Suprapubic skin (tissue), 4 donors: Measurements from ENCODE around the gene NQO1. TPM values are rescaled to one million over a fixed set of nuclear protein-coding genes. Genes with fewer than 3 reads are reported as not detected.

ENCODE experiments used
- DNase-seq, 2 donors: peaks; one replicate each; pipeline ENCODE4 v3.0.0-alpha.2; 2019; ENCODE audit warnings: low spot score in 2 of 2
- H3K27ac ChIP-seq: fragments of 200-600 bp; sonication (generic); one replicate; pipeline ENCODE4 v1.5.1; 2019
- H3K27me3 ChIP-seq: fragments of 200-600 bp; sonication (generic); one replicate; pipeline ENCODE4 v1.5.1; 2019
- H3K36me3 ChIP-seq: fragments of 200-600 bp; sonication (generic); one replicate; pipeline ENCODE4 v1.5.1; 2019
- H3K4me1 ChIP-seq: fragments of 200-600 bp; sonication (generic); one replicate; pipeline ENCODE4 v1.5.1; 2019
- H3K4me3 ChIP-seq: fragments of 200-600 bp; sonication (generic); one replicate; pipeline ENCODE4 v1.5.1; 2019; ENCODE audit warnings: mild to moderate bottlenecking
- H3K9me3 ChIP-seq: fragments of 200-600 bp; sonication (generic); one replicate; pipeline ENCODE4 v1.5.1; 2019
- CTCF ChIP-seq, 2 donors: fragments of 200-600 bp in 1 of 2; fragments of 450-650 bp in 1 of 2; sonication (generic) in 1 of 2; IDR thresholded peaks; one replicate each; pipeline ENCODE4 v1.5.1; 2016 to 2019; ENCODE audit warnings: antibody characterized with exemption in 2 of 2, mild to moderate bottlenecking in 1 of 2, moderate library complexity in 1 of 2
- EP300 ChIP-seq: sonication (generic); formaldehyde crosslinking; IDR thresholded peaks from one replicate; pipeline ENCODE4 v1.6.1; 2017; ENCODE audit warnings: antibody characterized with exemption
- POLR2A ChIP-seq, 2 donors: fragments of 450-650 bp; IDR thresholded peaks; one replicate each; pipeline ENCODE4 v1.6.1; 2017; ENCODE audit warnings: antibody characterized with exemption in 2 of 2, mild to moderate bottlenecking in 2 of 2, moderate library complexity in 2 of 2
- POLR2AphosphoS5 ChIP-seq, 3 donors: sonication (generic); formaldehyde crosslinking; IDR thresholded peaks; one replicate each; pipeline ENCODE4 v1.6.1; 2017; ENCODE audit warnings: antibody characterized with exemption in 3 of 3
- WGBS: methylation state at CpG from one replicate; pipeline ENCODE4 v1.1.5; 2018; 5-methylcytosine and 5-hydroxymethylcytosine counted together
- total RNA-seq, 4 donors: library from RNA; depleted of rRNA; stranded (reverse); fragments of >200 nt; gene quantifications; one replicate each; pipeline ENCODE4 v1.1.0, GENCODE V29; 2016

The NQO1 gene
- total RNA-seq, 4 donors from 2014 or later: 10.2 to 34.6 (median 21.4) TPM

- H3K4me1 ChIP-seq: no peaks in the 10 kb centered on the region
- peak in 1 of 2 donors; percentile 11 for DNase-seq
- TF ChIP-seq POLR2AphosphoS5 (IDR thresholded peaks at IDR 0.05) (no peak), POLR2A (IDR thresholded peaks at IDR 0.05) (no peak), CTCF (IDR thresholded peaks at IDR 0.05) (no peak), EP300 (no peak)
- peaks cover 16% of the 10 kb centered on the region for H3K36me3 ChIP-seq
- 89% methylated on average over 10 of the region's 10 CpGs for WGBS
- H3K27me3 ChIP-seq: no peaks in the 10 kb centered on the region
- H3K9me3 ChIP-seq: no peaks in the 10 kb centered on the region
- no peak overlapping the region for H3K27ac ChIP-seq
- no peak overlapping the region for H3K4me3 ChIP-seq
These were observed 8.1 kb downstream of the NQO1 start for GRCh38 chr16:69718111-69718764.

GRCh38 chr16:69717066-69717465 is 9.3 kb downstream of the NQO1 start:
- peak in 1 of 2 donors; percentile 12 for DNase-seq
- no peak overlapping the region for H3K27ac ChIP-seq
- no peaks in the 10 kb centered on the region for H3K27me3 ChIP-seq
- 81% methylated on average over 6 of the region's 6 CpGs for WGBS
- H3K4me1 ChIP-seq: peaks cover 12% of the 10 kb centered on the region
- TF ChIP-seq EP300 (no peak), POLR2A (IDR thresholded peaks at IDR 0.05) (no peak), POLR2AphosphoS5 (IDR thresholded peaks at IDR 0.05) (no peak), CTCF (IDR thresholded peaks at IDR 0.05) (no peak)
- peaks cover 16% of the 10 kb centered on the region for H3K36me3 ChIP-seq
- H3K9me3 ChIP-seq: no peaks in the 10 kb centered on the region
- H3K4me3 ChIP-seq: no peak overlapping the region

- Histone ChIP-seq H3K27me3 (no peaks in the 10 kb centered on the region), H3K36me3 (peaks cover 17% of the 10 kb centered on the region), H3K4me3 (no peak overlapping the region), H3K9me3 (no peaks in the 10 kb centered on the region), H3K4me1 (peaks cover 38% of the 10 kb centered on the region), H3K27ac (no peak overlapping the region)
- TF ChIP-seq EP300: no peak
- no peak for TF ChIP-seq POLR2AphosphoS5 (IDR thresholded peaks at IDR 0.05)
- no peak for TF ChIP-seq CTCF (IDR thresholded peaks at IDR 0.05)
- no peak for TF ChIP-seq POLR2A (IDR thresholded peaks at IDR 0.05)
- WGBS: 85% methylated on average over 9 of the region's 9 CpGs
- DNase-seq: peak in 1 of 2 donors; percentile 49
These were observed 13.3 kb downstream of the NQO1 start for GRCh38 chr16:69712914-69713581.

- no peaks in the 10 kb centered on the region for H3K9me3 ChIP-seq
- H3K4me3 ChIP-seq: no peak overlapping the region
- peaks cover 13% of the 10 kb centered on the region for H3K36me3 ChIP-seq
- WGBS: 69% methylated on average over 4 of the region's 4 CpGs
- TF ChIP-seq EP300 (no peak), CTCF (IDR thresholded peaks at IDR 0.05) (no peak), POLR2AphosphoS5 (IDR thresholded peaks at IDR 0.05) (no peak), POLR2A (IDR thresholded peaks at IDR 0.05) (no peak)
- H3K27me3 ChIP-seq: no peaks in the 10 kb centered on the region
- no peak overlapping the region for H3K27ac ChIP-seq
- peak in 1 of 2 donors; percentile 38 for DNase-seq
- peaks cover 38% of the 10 kb centered on the region for H3K4me1 ChIP-seq
These were observed 14.1 kb downstream of the NQO1 start for GRCh38 chr16:69712277-69712676.

DNA sequence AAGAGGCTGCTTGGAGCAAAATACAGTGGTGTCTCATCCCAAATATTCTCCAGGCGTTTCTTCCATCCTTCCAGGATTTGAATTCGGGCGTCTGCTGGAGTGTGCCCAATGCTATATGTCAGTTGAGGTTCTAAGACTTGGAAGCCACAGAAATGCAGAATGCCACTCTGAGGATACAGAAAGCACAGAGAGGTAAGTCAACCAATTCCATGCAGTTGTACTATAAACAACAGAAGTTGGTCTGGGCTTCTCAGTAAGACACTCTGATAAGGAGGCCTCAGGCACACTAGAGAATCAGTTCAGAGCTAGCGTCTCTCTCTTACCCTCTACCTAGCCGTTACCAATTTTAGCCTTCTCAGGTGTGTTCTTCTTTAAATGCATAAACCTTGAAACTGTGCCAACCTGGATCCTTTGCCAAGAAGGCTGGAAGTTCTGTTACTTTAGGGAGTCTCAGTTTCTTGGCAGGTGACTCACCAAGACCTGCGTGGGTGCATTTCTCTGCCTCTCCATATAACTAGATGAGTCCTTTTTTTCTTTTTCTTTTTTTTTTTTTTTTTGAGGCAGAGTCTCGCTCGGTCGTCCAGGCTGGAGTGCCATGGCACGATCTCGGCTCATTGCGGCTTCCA is 15.1 kb downstream of the NQO1 start:
- Histone ChIP-seq H3K4me3 (no peak overlapping the region), H3K4me1 (peaks cover 44% of the 10 kb centered on the region), H3K9me3 (no peaks in the 10 kb centered on the region), H3K36me3 (peaks cover 13% of the 10 kb centered on the region), H3K27ac (peak overlapping the region; percentile 56), H3K27me3 (no peaks in the 10 kb centered on the region)
- TF ChIP-seq POLR2AphosphoS5 (IDR thresholded peaks at IDR 0.05): no peak
- TF ChIP-seq EP300: no peak
- TF ChIP-seq CTCF (IDR thresholded peaks at IDR 0.05): no peak
- no peak for TF ChIP-seq POLR2A (IDR thresholded peaks at IDR 0.05)
- 30% methylated on average over 12 of the region's 12 CpGs for WGBS
- DNase-seq: peak in 1 of 2 donors; percentile 64
